A549 (cell line): ENCODE data around the gene PKN3. TPM values are rescaled to one million over a fixed set of nuclear protein-coding genes. Genes with fewer than 3 reads are reported as not detected.

ENCODE experiments used
- ATAC-seq, 2 experiments: fragments of 200-7000 bp in 1 of 2; fragments of >200 bp in 1 of 2; cut with Nextera tagmentation in 1 of 2; cut with Tn5 transposase in 1 of 2; 3 replicates each; pipeline versions ENCODE4 v1.8.0 to v1.9.1; 2018 to 2020; ENCODE audit warnings: mild to moderate bottlenecking in 1 of 2, moderate library complexity in 1 of 2
- CTCF ChIA-PET: fragments of 300-600 bp; sonication (Branson Sonifier 250); formaldehyde crosslinking; extraction: SDS; loops from one replicate; lab custom pipeline; 2021; ENCODE audit warnings: antibody characterized with exemption, inconsistent platforms; lab: Yijun Ruan, JAX
- POLR2A ChIA-PET: fragments of 350-600 bp; formaldehyde crosslinking; extraction: SDS; loops from one replicate; lab custom pipeline; 2021; ENCODE audit warnings: antibody characterized with exemption, inconsistent platforms; lab: Yijun Ruan, JAX
- DNase-seq, 2 experiments: peaks; one replicate each; pipeline versions ENCODE4 v3.0.0 to v3.0.0-alpha.2; 2011 to 2016; ENCODE audit warnings: low read depth in 1 of 2, low spot score in 1 of 2
- FAIRE-seq: peaks from 2 replicates; lab custom pipeline; 2011; peaks lifted over from hg19 to GRCh38; lab: Jason Lieb, UNC
- H3K27ac ChIP-seq, 2 experiments: fragments of >200 bp; sonication (Bioruptor Twin); formaldehyde crosslinking; 3 replicates each; pipeline ENCODE4 v1.5.1; 2016 to 2017
- H3K4me1 ChIP-seq: fragments of >200 bp; sonication (Bioruptor Twin); formaldehyde crosslinking; 3 replicates; pipeline ENCODE4 v1.6.1; 2016
- H3K4me2 ChIP-seq: fragments of >200 bp; sonication (Bioruptor Twin); formaldehyde crosslinking; 3 replicates; pipeline ENCODE4 v1.6.1; 2016
- H3K4me3 ChIP-seq: fragments of >200 bp; sonication (Bioruptor Twin); formaldehyde crosslinking; 3 replicates; pipeline ENCODE4 v1.5.1; 2016
- H3K9me3 ChIP-seq: fragments of >200 bp; sonication (Bioruptor Twin); formaldehyde crosslinking; 3 replicates; pipeline ENCODE4 v1.6.1; 2016
- BHLHE40 ChIP-seq: IDR thresholded peaks from 2 replicates; pipeline ENCODE4 v1.6.1; 2012; ENCODE audit warnings: low read depth, low read length, inconsistent platforms
- CBX8 ChIP-seq: fragments of 200-600 bp; sonication (generic); IDR thresholded peaks from 2 replicates; pipeline ENCODE4 v1.6.1; 2016
- CHD2 ChIP-seq: fragments of 150-350 bp; IDR thresholded peaks from 2 replicates; pipeline ENCODE4 v1.6.1; 2014; ENCODE audit warnings: low read length; ENCODE audit not compliant: partially characterized antibody
- CTCF ChIP-seq: fragments of >200 bp; sonication (Bioruptor Twin); formaldehyde crosslinking; IDR thresholded peaks from 3 replicates; pipeline ENCODE4 v1.5.1; 2016
- ESRRA ChIP-seq: fragments of 150-350 bp; IDR thresholded peaks from 2 replicates; pipeline ENCODE4 v1.6.1; 2014; ENCODE audit warnings: mild to moderate bottlenecking, low read length, borderline replicate concordance
- FOSL2 ChIP-seq, 2 experiments: fragments of 450-650 bp in 1 of 2; fragments of >200 bp in 1 of 2; sonication (Bioruptor Twin) in 1 of 2; formaldehyde crosslinking; IDR thresholded peaks; 2 replicates each; pipeline versions ENCODE4 v1.5.0 to v1.6.1; 2016 to 2020; ENCODE audit warnings: mild to moderate bottlenecking in 1 of 2, moderate library complexity in 1 of 2
- HDAC2 ChIP-seq: fragments of 200-600 bp; sonication (generic); IDR thresholded peaks from 2 replicates; pipeline ENCODE4 v1.6.1; 2016
- HOXA7 ChIP-seq: fragments of 250-450 bp; sonication (Bioruptor Pico); IDR thresholded peaks from 2 replicates; pipeline ENCODE4 v1.5.0; 2020; ENCODE audit warnings: mild to moderate bottlenecking, moderate library complexity
- HOXB13 ChIP-seq: fragments of 250-450 bp; sonication (Bioruptor Pico); IDR thresholded peaks from 2 replicates; pipeline ENCODE4 v1.5.0; 2020; ENCODE audit warnings: low read depth, mild to moderate bottlenecking, moderate library complexity
- HOXB5 ChIP-seq: fragments of 250-450 bp; sonication (Bioruptor Pico); IDR thresholded peaks from 2 replicates; pipeline ENCODE4 v1.5.0; 2020; ENCODE audit warnings: mild to moderate bottlenecking, moderate library complexity
- JUN ChIP-seq, 2 experiments: fragments of >200 bp; sonication (Bioruptor Twin); formaldehyde crosslinking; IDR thresholded peaks; 2 replicates in 1 of 2; 3 replicates in 1 of 2; pipeline ENCODE4 v1.6.1; 2016 to 2017
- MYC ChIP-seq: IDR thresholded peaks from 2 replicates; pipeline ENCODE4 v1.6.1; 2012; ENCODE audit warnings: mild to moderate bottlenecking, inconsistent platforms, low read length, improper control_type of control experiment, borderline replicate concordance
- NFE2L2 ChIP-seq: fragments of 150-350 bp; conservative IDR thresholded peaks from 2 replicates; pipeline ENCODE4 v1.6.1; 2014; ENCODE audit warnings: low read length
- PHF8 ChIP-seq: fragments of 200-600 bp; sonication (generic); IDR thresholded peaks from 2 replicates; pipeline ENCODE4 v1.6.1; 2016; ENCODE audit warnings: low read depth, mild to moderate bottlenecking, antibody characterized with exemption, moderate library complexity, borderline replicate concordance
- POLR2A ChIP-seq: IDR thresholded peaks from 2 replicates; pipeline ENCODE4 v1.6.1; 2012; ENCODE audit warnings: mild to moderate bottlenecking, low read length
- RAD21 ChIP-seq, 2 experiments: fragments of >200 bp in 1 of 2; sonication (Bioruptor Twin) in 1 of 2; formaldehyde crosslinking in 1 of 2; IDR thresholded peaks in 1 of 2; conservative IDR thresholded peaks in 1 of 2; 2 replicates in 1 of 2; 3 replicates in 1 of 2; pipeline ENCODE4 v1.6.1; 2012 to 2018; ENCODE audit warnings: inconsistent platforms in 1 of 2
- RARB ChIP-seq: fragments of 250-450 bp; sonication (Bioruptor Pico); IDR thresholded peaks from 2 replicates; pipeline ENCODE4 v1.8.0; 2021; ENCODE audit warnings: mild to moderate bottlenecking, moderate library complexity
- RFX5 ChIP-seq: fragments of 450-650 bp; IDR thresholded peaks from 2 replicates; pipeline ENCODE4 v1.7.1; 2014; ENCODE audit warnings: antibody characterized with exemption, mild to moderate bottlenecking, moderate library complexity
- SMC3 ChIP-seq: fragments of >200 bp; sonication (Bioruptor Twin); formaldehyde crosslinking; IDR thresholded peaks from 3 replicates; pipeline ENCODE4 v1.6.1; 2018; ENCODE audit warnings: inconsistent platforms
- TFCP2L1 ChIP-seq: fragments of 250-450 bp; sonication (Bioruptor Pico); IDR thresholded peaks from 2 replicates; pipeline ENCODE4 v1.5.0; 2021; ENCODE audit warnings: mild to moderate bottlenecking
- TP53 ChIP-seq: fragments of 250-450 bp; sonication (Bioruptor Pico); IDR thresholded peaks from 2 replicates; pipeline ENCODE4 v1.5.0; 2021; ENCODE audit warnings: mild to moderate bottlenecking, moderate library complexity
- ZC3H11A ChIP-seq: fragments of 450-650 bp; IDR thresholded peaks from 2 replicates; pipeline ENCODE4 v1.6.1; 2014; ENCODE audit warnings: antibody characterized with exemption, mild to moderate bottlenecking
- WGBS: methylation state at CpG from one replicate; pipeline ENCODE4 v1.1.6; 2017; ENCODE audit errors: missing lambda C conversion rate; 5-methylcytosine and 5-hydroxymethylcytosine counted together
- polyA minus RNA-seq: library from RNA; depleted of rRNA, polyadenylated mRNA; stranded (reverse); fragments of >200 nt; gene quantifications from 2 replicates; pipeline ENCODE4 v1.2.3, GENCODE V29; 2011; rRNA and poly(A)+ RNA removed
- polyA plus RNA-seq, 4 experiments: library from polyadenylated mRNA; depleted of rRNA in 3 of 4; stranded (reverse); fragments of >200 nt; fragmentation: RNase III in 1 of 4; extraction: RNeasy Plus Mini Kit Qiagen cat#74134 plus additional on column Dnase treatment in 1 of 4; gene quantifications; 2 replicates in 3 of 4; 3 replicates in 1 of 4; pipeline ENCODE4 v1.2.3, GENCODE V29; 2011 to 2017
- TF ChIP-seq, protein P1 (sequence below): fragments of 150-350 bp; IDR thresholded peaks from 2 replicates; pipeline ENCODE4 v1.6.1; 2014; ENCODE audit warnings: low read depth, mild to moderate bottlenecking, low read length
- TF ChIP-seq, protein P2 (sequence below): IDR thresholded peaks from 2 replicates; pipeline ENCODE4 v1.6.1; 2012
- TF ChIP-seq, protein P3 (sequence below): IDR thresholded peaks from 2 replicates; pipeline ENCODE4 v1.6.1; 2012
- TF ChIP-seq, protein P4 (sequence below): fragments of 250-450 bp; sonication (Bioruptor Pico); IDR thresholded peaks from 2 replicates; pipeline ENCODE4 v1.5.0; 2021; ENCODE audit warnings: mild to moderate bottlenecking, moderate library complexity, borderline replicate concordance

PKN3 gene
- 7.6 and 9.0 TPM in 2 replicates for polyA plus RNA-seq (2011; rRNA removed)
- 22.0 and 24.5 TPM in 2 replicates for polyA plus RNA-seq (2012; cell fraction: cytosol; rRNA removed)
- 81.5 and 93.7 TPM in 2 replicates for polyA plus RNA-seq (2012; cell fraction: nucleus; rRNA removed)
- polyA plus RNA-seq (2017; fragmentation: RNase III; extraction: RNeasy Plus Mini Kit Qiagen cat#74134 plus additional on column Dnase treatment) = 14.1 to 16.7 TPM (median 16.3 TPM) in 3 replicates
- polyA minus RNA-seq = 6.4 and 12.6 TPM in 2 replicates

- DNase-seq (peak; percentile 89 to 98), ATAC-seq (peak; percentile 83 to 89), FAIRE-seq (no peak)
- CTCF ChIA-PET = interaction anchor here (0.6 to 3.6 kb wide), 36 partner anchors 10 to 644 kb away, joined by 3 to 44 read pairs (median 4); partner anchors contain the start of gene ZER1
- H3K27ac ChIP-seq = peak within 1 kb of the TSS; percentile 95 to 100
- 3% methylated on average over 13 of the region's 65 CpGs for WGBS
- H3K4me1 ChIP-seq = peaks cover 9% of the 10 kb centered on the region
- POLR2A ChIA-PET = interaction anchor here (0.6 to 1.0 kb wide), 5 partner anchors 11 to 68 kb away, joined by 3 to 5 read pairs (median 4); partner anchors contain the start of genes SET and ZDHHC12
- peak within 1 kb of the TSS; percentile 96 for H3K4me2 ChIP-seq
- H3K9me3 ChIP-seq = no peaks in the 10 kb centered on the region
- TF ChIP-seq FOSL2 (IDR thresholded peaks at IDR 0.05) (no peak), FOSL2 (CRISPR knock-in tag; IDR thresholded peaks at IDR 0.05) (0 out of 2 replicates have a peak, but pooled peaks have one; percentile 13), TP53 (CRISPR knock-in tag) (0 out of 2 replicates have a peak, but pooled peaks have one; percentile 30), PHF8 (peak; percentile 50; the same call in 1 of the 2 replicates), TFCP2L1 (peak; percentile 48; the same call in 1 of the 2 replicates), POLR2A (peak; percentile 25), ZC3H11A (no peak), BHLHE40 (no peak), CTCF (peak; percentile 99), SMC3 (peak; percentile 68; the same call in 2 of the 3 replicates), CHD2 (peak; percentile 25), HOXB5 (no peak), RAD21 (conservative IDR thresholded peaks at IDR 0.05 in 1 of 2, IDR thresholded peaks at IDR 0.05 in 1 of 2) (peak; percentile 35 to 61; a peak in 4 of 5 replicates), JUN (IDR thresholded peaks at IDR 0.05) (peak; percentile 23 to 76; a peak in 3 of 5 replicates), ESRRA (no peak)
- TF ChIP-seq, protein P1, sequence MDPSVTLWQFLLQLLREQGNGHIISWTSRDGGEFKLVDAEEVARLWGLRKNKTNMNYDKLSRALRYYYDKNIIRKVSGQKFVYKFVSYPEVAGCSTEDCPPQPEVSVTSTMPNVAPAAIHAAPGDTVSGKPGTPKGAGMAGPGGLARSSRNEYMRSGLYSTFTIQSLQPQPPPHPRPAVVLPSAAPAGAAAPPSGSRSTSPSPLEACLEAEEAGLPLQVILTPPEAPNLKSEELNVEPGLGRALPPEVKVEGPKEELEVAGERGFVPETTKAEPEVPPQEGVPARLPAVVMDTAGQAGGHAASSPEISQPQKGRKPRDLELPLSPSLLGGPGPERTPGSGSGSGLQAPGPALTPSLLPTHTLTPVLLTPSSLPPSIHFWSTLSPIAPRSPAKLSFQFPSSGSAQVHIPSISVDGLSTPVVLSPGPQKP = no peak
- TF ChIP-seq, protein P2, sequence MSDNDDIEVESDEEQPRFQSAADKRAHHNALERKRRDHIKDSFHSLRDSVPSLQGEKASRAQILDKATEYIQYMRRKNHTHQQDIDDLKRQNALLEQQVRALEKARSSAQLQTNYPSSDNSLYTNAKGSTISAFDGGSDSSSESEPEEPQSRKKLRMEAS = peak; percentile 66
- TF ChIP-seq, protein P3, sequence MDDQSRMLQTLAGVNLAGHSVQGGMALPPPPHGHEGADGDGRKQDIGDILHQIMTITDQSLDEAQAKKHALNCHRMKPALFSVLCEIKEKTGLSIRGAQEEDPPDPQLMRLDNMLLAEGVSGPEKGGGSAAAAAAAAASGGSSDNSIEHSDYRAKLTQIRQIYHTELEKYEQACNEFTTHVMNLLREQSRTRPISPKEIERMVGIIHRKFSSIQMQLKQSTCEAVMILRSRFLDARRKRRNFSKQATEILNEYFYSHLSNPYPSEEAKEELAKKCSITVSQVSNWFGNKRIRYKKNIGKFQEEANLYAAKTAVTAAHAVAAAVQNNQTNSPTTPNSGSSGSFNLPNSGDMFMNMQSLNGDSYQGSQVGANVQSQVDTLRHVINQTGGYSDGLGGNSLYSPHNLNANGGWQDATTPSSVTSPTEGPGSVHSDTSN = 0 out of 2 replicates have a peak, but pooled peaks have one; percentile 18
- TF ChIP-seq, protein P4, sequence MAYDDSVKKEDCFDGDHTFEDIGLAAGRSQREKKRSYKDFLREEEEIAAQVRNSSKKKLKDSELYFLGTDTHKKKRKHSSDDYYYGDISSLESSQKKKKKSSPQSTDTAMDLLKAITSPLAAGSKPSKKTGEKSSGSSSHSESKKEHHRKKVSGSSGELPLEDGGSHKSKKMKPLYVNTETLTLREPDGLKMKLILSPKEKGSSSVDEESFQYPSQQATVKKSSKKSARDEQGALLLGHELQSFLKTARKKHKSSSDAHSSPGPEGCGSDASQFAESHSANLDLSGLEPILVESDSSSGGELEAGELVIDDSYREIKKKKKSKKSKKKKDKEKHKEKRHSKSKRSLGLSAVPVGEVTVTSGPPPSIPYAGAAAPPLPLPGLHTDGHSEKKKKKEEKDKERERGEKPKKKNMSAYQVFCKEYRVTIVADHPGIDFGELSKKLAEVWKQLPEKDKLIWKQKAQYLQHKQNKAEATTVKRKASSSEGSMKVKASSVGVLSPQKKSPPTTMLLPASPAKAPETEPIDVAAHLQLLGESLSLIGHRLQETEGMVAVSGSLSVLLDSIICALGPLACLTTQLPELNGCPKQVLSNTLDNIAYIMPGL (CRISPR knock-in tag) = peak; percentile 98
- TF ChIP-seq, all 56 proteins: peak for 13
- peak within 1 kb of the TSS; percentile 94 for H3K4me3 ChIP-seq
Observed at GRCh38 chr9:128702445-128702948, at the start of gene PKN3. PKN3 (plus strand) TSS chr9:128702503; CDS start chr9:128702916, 413 bp downstream.

DNA sequence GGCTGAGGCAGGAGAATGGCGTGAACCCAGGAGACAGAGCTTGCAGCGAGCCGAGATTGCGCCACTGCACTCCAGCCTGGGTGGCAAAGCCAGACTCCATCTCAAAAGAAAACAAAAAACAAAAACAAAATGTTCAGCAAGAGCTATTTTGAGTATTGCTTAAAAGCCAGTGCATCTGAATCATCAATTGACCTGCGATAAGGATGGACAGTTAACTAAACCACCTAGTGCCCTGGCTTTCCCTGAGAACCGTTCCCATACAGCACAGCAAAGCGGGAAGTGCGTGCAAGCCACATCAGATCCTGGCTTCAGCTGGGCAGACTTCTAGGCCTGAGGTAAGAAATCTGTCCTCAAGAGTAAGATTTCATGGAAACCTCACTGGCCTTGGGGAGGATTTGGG is 48.4 kb upstream of the PKN3 start:
- DNase-seq (no peak), FAIRE-seq (no peak), ATAC-seq (no peak)
- POLR2A ChIA-PET = no interaction called here
- CTCF ChIA-PET = interaction anchor here (0.7 to 2.1 kb wide), 9 partner anchors 15 to 215 kb away, joined by 3 to 17 read pairs (median 3); partner anchors contain the start of gene PKN3
- H3K27ac ChIP-seq = peak overlapping the region in 1 of 2 experiments; percentile 34; a peak in 2 of 6 replicates
- H3K4me2 ChIP-seq = no peak overlapping the region
- peaks cover 4% of the 10 kb centered on the region; the same call in 1 of the 3 replicates for H3K4me1 ChIP-seq
- WGBS = 93% methylated on average over 8 of the region's 8 CpGs
- H3K9me3 ChIP-seq = no peaks in the 10 kb centered on the region
- no peak overlapping the region for H3K4me3 ChIP-seq
- TF ChIP-seq NFE2L2 (no peak), SMC3 (no peak), HOXB13 (CRISPR knock-in tag) (no peak), FOSL2 (IDR thresholded peaks at IDR 0.05) (no peak), FOSL2 (CRISPR knock-in tag; IDR thresholded peaks at IDR 0.05) (no peak), MYC (no peak), RFX5 (no peak), HDAC2 (no peak), HOXA7 (CRISPR knock-in tag) (no peak), CBX8 (no peak), RARB (CRISPR knock-in tag) (no peak), TFCP2L1 (no peak)
- TF ChIP-seq, protein P1 = no peak
- TF ChIP-seq, protein P4 (CRISPR knock-in tag) = no peak
